GM18868 (cell line): ENCODE results near the gene PRR33.
"Not testable (repeated sequence)": the region's sequence is repeated elsewhere in the genome, so short reads cannot be mapped to it uniquely, and the experiment has no call there.

Source experiments
- ATAC-seq: cut with Tn5 transposase; IDR thresholded peaks from one replicate; pipeline ENCODE4 v1.9.1; 2021; ENCODE audit warnings: mild to moderate bottlenecking, moderate library complexity; ENCODE audit not compliant: unreplicated experiment

PRR33 gene

GRCh38 chr11:1878137-1879031 is 13.3 kb downstream of the PRR33 start:
- no peak for ATAC-seq

- ATAC-seq = no peak
These were observed 14.2 kb downstream of the PRR33 start for GRCh38 chr11:1877211-1878136.

GRCh38 chr11:1876361-1877063 is 15.2 kb downstream of the PRR33 start:
- ATAC-seq = no peak

GRCh38 chr11:1875851-1876301 is 15.8 kb downstream of the PRR33 start:
- not testable (repeated sequence) for ATAC-seq

- ATAC-seq = no peak
These were observed 16.4 kb downstream of the PRR33 start for GRCh38 chr11:1875093-1875850.

- not testable (repeated sequence) for ATAC-seq
These were observed 17.1 kb downstream of the PRR33 start for GRCh38 chr11:1874441-1875092.

- ATAC-seq = not testable (repeated sequence)
These were observed 17.9 kb downstream of the PRR33 start for GRCh38 chr11:1873813-1874150.

GRCh38 chr11:1873048-1873812 is 18.5 kb downstream of the PRR33 start:
- no peak for ATAC-seq

- ATAC-seq = no peak
These were observed 19.3 kb downstream of the PRR33 start for GRCh38 chr11:1872267-1872985.

- ATAC-seq = no peak
These were observed 20.2 kb downstream of the PRR33 start for GRCh38 chr11:1871531-1871930.

GRCh38 chr11:1870721-1871466 is 20.8 kb downstream of the PRR33 start:
- ATAC-seq = no peak

- ATAC-seq = no peak
These were observed 21.4 kb downstream of the PRR33 start for GRCh38 chr11:1870326-1870696.

GRCh38 chr11:1869427-1870325 is 22.0 kb downstream of the PRR33 start:
- no peak for ATAC-seq

GRCh38 chr11:1868636-1869291 is 22.9 kb downstream of the PRR33 start:
- no peak for ATAC-seq

GRCh38 chr11:1868056-1868635 is 23.5 kb downstream of the PRR33 start:
- no peak for ATAC-seq

- no peak for ATAC-seq
These were observed 24.3 kb downstream of the PRR33 start for GRCh38 chr11:1867381-1867780.
